HL-60 (cell line): Measurements from ENCODE around the gene ABCC8.

ENCODE experiments used
- DNase-seq, 2 experiments: peaks; one replicate each; pipeline ENCODE4 v3.0.0-alpha.2; 2010 to 2020; ENCODE audit warnings: low read depth in 1 of 2, low spot score in 1 of 2
- H3K27ac ChIP-seq: fragments of 250-450 bp; sonication (Bioruptor Pico); replicated peaks from 2 replicates; pipeline ENCODE4 v1.5.1; 2020; ENCODE audit warnings: mild to moderate bottlenecking, moderate library complexity
- H3K27me3 ChIP-seq: fragments of 250-450 bp; sonication (Bioruptor Pico); 2 replicates; pipeline ENCODE4 v1.5.1; 2021; ENCODE audit warnings: mild to moderate bottlenecking, moderate library complexity; ENCODE audit not compliant: insufficient read depth, poor library complexity, severe bottlenecking
- H3K4me3 ChIP-seq: replicated peaks from 2 replicates; pipeline ENCODE4 v1.5.1; 2011; ENCODE audit warnings: mild to moderate bottlenecking, control low read depth, low read length; ENCODE audit not compliant: insufficient read depth
- GABPA ChIP-seq: IDR thresholded peaks from 2 replicates; pipeline ENCODE4 v1.6.1; 2012; ENCODE audit warnings: low read depth
- POLR2AphosphoS5 ChIP-seq: IDR thresholded peaks from 2 replicates; pipeline ENCODE4 v1.6.1; 2012; ENCODE audit warnings: low read depth
- SPI1 ChIP-seq: IDR thresholded peaks from 2 replicates; pipeline ENCODE4 v1.6.1; 2012; ENCODE audit warnings: low read depth, mild to moderate bottlenecking, borderline replicate concordance
- TF ChIP-seq, protein P1 (sequence below): IDR thresholded peaks from one replicate; pipeline ENCODE4 v1.5.1; 2011; ENCODE audit warnings: low read length, control low read depth, inconsistent platforms; ENCODE audit not compliant: insufficient read depth
- TF ChIP-seq, protein P2 (sequence below): IDR thresholded peaks from 2 replicates; pipeline ENCODE4 v1.6.1; 2012; ENCODE audit warnings: low read depth; ENCODE audit not compliant: insufficient replicate concordance

Gene ABCC8

DNA sequence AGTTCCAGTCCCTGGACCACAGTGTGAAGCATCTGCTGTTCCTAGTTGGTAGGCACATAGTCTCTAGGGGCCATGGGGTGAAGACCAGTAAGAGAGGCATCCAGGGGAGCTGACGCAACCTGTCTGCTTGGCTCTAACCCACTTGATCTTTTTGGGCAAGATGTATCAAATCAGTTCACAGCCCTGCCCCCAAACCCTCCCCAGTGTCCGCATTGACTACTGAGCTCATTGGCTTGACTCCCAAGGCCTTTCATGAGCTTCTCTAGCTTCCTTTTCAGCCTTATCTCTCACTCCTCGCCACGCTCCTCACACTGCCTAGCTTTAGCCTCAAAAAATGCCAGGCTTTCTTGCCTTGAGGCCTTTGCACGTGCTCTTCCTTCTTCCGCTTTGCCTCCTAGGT is 29.7 kb upstream of the ABCC8 start:
- no peak overlapping the region for H3K27ac ChIP-seq
- no peak for TF ChIP-seq SPI1
- TF ChIP-seq GABPA = no peak
- TF ChIP-seq, protein P1, sequence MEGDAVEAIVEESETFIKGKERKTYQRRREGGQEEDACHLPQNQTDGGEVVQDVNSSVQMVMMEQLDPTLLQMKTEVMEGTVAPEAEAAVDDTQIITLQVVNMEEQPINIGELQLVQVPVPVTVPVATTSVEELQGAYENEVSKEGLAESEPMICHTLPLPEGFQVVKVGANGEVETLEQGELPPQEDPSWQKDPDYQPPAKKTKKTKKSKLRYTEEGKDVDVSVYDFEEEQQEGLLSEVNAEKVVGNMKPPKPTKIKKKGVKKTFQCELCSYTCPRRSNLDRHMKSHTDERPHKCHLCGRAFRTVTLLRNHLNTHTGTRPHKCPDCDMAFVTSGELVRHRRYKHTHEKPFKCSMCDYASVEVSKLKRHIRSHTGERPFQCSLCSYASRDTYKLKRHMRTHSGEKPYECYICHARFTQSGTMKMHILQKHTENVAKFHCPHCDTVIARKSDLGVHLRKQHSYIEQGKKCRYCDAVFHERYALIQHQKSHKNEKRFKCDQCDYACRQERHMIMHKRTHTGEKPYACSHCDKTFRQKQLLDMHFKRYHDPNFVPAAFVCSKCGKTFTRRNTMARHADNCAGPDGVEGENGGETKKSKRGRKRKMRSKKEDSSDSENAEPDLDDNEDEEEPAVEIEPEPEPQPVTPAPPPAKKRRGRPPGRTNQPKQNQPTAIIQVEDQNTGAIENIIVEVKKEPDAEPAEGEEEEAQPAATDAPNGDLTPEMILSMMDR = no peak
- TF ChIP-seq POLR2AphosphoS5 = no peak
- TF ChIP-seq, protein P2, sequence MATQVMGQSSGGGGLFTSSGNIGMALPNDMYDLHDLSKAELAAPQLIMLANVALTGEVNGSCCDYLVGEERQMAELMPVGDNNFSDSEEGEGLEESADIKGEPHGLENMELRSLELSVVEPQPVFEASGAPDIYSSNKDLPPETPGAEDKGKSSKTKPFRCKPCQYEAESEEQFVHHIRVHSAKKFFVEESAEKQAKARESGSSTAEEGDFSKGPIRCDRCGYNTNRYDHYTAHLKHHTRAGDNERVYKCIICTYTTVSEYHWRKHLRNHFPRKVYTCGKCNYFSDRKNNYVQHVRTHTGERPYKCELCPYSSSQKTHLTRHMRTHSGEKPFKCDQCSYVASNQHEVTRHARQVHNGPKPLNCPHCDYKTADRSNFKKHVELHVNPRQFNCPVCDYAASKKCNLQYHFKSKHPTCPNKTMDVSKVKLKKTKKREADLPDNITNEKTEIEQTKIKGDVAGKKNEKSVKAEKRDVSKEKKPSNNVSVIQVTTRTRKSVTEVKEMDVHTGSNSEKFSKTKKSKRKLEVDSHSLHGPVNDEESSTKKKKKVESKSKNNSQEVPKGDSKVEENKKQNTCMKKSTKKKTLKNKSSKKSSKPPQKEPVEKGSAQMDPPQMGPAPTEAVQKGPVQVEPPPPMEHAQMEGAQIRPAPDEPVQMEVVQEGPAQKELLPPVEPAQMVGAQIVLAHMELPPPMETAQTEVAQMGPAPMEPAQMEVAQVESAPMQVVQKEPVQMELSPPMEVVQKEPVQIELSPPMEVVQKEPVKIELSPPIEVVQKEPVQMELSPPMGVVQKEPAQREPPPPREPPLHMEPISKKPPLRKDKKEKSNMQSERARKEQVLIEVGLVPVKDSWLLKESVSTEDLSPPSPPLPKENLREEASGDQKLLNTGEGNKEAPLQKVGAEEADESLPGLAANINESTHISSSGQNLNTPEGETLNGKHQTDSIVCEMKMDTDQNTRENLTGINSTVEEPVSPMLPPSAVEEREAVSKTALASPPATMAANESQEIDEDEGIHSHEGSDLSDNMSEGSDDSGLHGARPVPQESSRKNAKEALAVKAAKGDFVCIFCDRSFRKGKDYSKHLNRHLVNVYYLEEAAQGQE = no peak
- DNase-seq = no peak
- peaks cover 6% of the 10 kb centered on the region for H3K27me3 ChIP-seq
- no peak overlapping the region for H3K4me3 ChIP-seq

DNA sequence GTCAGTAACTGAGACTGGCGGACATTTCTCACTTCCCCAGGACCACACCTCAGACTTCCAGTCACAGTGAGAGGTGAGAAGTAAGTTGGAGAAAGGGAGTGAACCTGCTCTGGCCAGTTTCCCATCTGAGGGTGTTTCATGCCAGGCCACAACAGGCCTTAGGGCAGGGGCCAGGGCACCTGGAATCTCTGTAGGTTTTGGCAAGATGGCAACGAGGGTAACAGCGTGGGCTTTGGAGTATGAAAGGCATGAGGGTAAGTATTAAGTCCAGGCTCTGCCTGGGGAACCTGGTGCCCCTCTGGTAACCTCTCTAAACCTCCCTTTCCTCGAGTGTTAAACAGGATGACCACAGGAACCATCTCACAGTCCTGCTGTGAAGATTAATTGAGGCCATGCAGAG is 28.5 kb upstream of the ABCC8 start:
- no peak for DNase-seq
- Histone ChIP-seq H3K27me3 (peaks cover 3% of the 10 kb centered on the region), H3K4me3 (no peak overlapping the region), H3K27ac (no peak overlapping the region)
- no peak for TF ChIP-seq SPI1
- TF ChIP-seq POLR2AphosphoS5 = no peak
- TF ChIP-seq, protein P1 = no peak
- TF ChIP-seq, protein P2 = no peak
- no peak for TF ChIP-seq GABPA

DNA sequence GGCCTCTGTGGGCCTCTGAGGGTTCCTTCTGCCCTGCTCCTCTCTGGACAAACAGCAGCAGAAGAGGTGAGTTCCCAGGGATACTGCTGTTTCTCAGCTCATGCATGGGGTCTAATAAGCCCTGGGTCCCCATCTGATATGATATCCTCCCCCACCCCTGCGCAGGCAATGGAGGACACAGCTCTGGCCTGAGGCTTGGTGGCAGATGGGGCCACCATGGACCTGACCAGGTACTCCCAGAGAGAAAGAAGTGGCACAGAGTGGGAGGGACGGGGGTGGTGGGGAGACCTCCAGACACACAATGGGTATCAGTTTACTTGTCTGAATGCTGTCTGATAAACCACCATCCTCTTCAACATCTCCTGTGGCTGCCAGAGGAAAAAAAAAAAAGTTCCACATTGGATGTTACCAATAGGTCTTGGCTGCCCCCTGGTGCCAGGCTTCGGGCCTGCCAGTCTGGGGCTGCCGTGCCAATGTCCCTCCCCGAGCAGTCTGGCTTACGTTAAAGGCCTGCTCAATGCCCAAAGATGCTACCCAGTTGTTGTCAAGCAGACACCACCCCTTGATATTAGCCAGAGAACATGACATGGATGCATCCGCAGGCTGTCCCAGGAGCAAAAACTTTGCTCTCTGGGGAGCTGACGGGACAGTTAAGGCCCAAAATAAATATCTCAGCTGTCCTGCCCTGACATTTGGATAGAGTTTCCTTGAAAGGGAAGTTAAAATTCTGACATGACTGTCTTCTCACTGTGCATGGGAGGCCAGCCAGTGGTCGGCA is 27.9 kb upstream of the ABCC8 start:
- DNase-seq = peak in 1 of 2 experiments; percentile 80
- Histone ChIP-seq H3K27ac (no peak overlapping the region), H3K4me3 (no peak overlapping the region), H3K27me3 (peaks cover 3% of the 10 kb centered on the region)
- TF ChIP-seq, protein P1 = peak; percentile 87
- TF ChIP-seq GABPA = no peak
- TF ChIP-seq, protein P2 = no peak
